Measurements from ENCODE around the gene BMI1. TPM values are rescaled to one million over a fixed set of nuclear protein-coding genes. Genes with fewer than 3 reads are reported as not detected.

The BMI1 gene
- 44.7 TPM for total RNA-seq

GRCh38 chr10:22320591-22321155 is at the start of gene BMI1:
Gene BMI1 (plus strand): TSS chr10:22321099. CDS start chr10:22326450, 5,351 bp downstream.
- no peaks in the 10 kb centered on the region for H3K36me3 ChIP-seq
- no peak for TF ChIP-seq POLR2A (IDR thresholded peaks at IDR 0.05)
- intact Hi-C loops (cut with DNase I): no loop called here
- H3K27ac ChIP-seq: peak within 1 kb of the TSS; percentile 96
- peaks cover 66% of the 10 kb centered on the region for H3K4me1 ChIP-seq
- H3K27me3 ChIP-seq: no peaks in the 10 kb centered on the region
- H3K9me3 ChIP-seq: no peaks in the 10 kb centered on the region
- no peak for DNase-seq (ENCODE audit: extremely low spot score in 2 of 2)
- peak within 1 kb of the TSS; percentile 73 to 79 for H3K4me3 ChIP-seq

DNA sequence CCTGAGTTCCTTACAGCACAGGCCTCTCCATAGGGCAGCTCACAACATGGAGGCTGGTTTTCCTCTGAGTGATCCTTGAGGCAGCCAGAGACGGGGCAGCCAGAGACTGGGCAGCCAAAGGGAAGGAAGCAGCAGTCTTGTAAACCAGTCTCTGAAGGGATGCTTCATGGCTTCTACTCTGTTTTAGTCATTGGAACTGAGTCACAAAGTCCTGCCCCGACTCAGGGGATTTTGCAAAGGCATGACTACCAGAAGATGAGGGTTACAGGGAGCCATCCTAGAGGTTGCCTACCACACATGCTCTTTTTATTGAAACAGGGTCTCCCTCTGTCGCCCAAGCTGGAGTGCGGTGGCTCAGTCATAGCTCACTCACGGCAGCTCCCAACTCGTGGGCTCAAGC is 49.1 kb upstream of the BMI1 start:
- Histone ChIP-seq H3K4me3 (no peak overlapping the region), H3K4me1 (no peaks in the 10 kb centered on the region), H3K27ac (no peak overlapping the region), H3K27me3 (no peaks in the 10 kb centered on the region), H3K36me3 (no peaks in the 10 kb centered on the region), H3K9me3 (no peaks in the 10 kb centered on the region)
- no peak for DNase-seq (ENCODE audit: extremely low spot score in 2 of 2)
- intact Hi-C loops (cut with DNase I): no loop called here
- no peak for TF ChIP-seq POLR2A (IDR thresholded peaks at IDR 0.05)
- no peak for TF ChIP-seq POLR2AphosphoS5 (IDR thresholded peaks at IDR 0.05; ENCODE audit: insufficient read depth in 1 of 2, low read depth in 1 of 2)
- TF ChIP-seq CTCF (IDR thresholded peaks at IDR 0.05): no peak

DNA sequence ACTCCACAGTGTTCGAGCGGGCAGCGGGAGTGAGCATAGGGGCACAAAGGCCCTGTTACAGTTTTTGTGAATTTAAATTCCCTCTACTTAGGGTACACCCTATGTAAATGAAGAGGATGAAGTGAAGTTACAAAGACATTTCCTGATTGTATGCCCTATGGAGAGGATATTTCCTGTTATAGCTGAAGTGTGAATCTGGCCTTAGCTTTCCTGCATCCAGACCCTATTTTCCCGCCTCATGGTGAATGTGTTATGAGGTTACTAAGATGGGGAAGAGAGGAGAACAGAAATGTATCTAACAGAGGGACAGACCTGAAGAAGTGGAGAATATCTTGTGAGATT is 42.5 kb upstream of the BMI1 start:
- H3K36me3 ChIP-seq: no peaks in the 10 kb centered on the region
- H3K27me3 ChIP-seq: no peaks in the 10 kb centered on the region
- H3K9me3 ChIP-seq: no peaks in the 10 kb centered on the region
- DNase-seq (ENCODE audit: extremely low spot score in 2 of 2): no peak
- no peaks in the 10 kb centered on the region for H3K4me1 ChIP-seq
- intact Hi-C loops (cut with DNase I): no loop called here
- H3K27ac ChIP-seq: no peak overlapping the region
- TF ChIP-seq POLR2A (IDR thresholded peaks at IDR 0.05) (no peak), CTCF (IDR thresholded peaks at IDR 0.05) (no peak)
- H3K4me3 ChIP-seq: no peak overlapping the region

GRCh38 chr10:22280078-22280477 is 40.8 kb upstream of the BMI1 start:
- no peaks in the 10 kb centered on the region for H3K9me3 ChIP-seq
- no peaks in the 10 kb centered on the region for H3K4me1 ChIP-seq
- no peak overlapping the region for H3K4me3 ChIP-seq
- H3K27ac ChIP-seq: no peak overlapping the region
- TF ChIP-seq CTCF (IDR thresholded peaks at IDR 0.05) (no peak), POLR2A (IDR thresholded peaks at IDR 0.05) (no peak), POLR2AphosphoS5 (IDR thresholded peaks at IDR 0.05; ENCODE audit: insufficient read depth in 1 of 2, low read depth in 1 of 2) (no peak)
- H3K36me3 ChIP-seq: no peaks in the 10 kb centered on the region
- intact Hi-C loops (cut with DNase I): no loop called here
- H3K27me3 ChIP-seq: no peaks in the 10 kb centered on the region
- no peak for DNase-seq (ENCODE audit: extremely low spot score in 2 of 2)

DNA sequence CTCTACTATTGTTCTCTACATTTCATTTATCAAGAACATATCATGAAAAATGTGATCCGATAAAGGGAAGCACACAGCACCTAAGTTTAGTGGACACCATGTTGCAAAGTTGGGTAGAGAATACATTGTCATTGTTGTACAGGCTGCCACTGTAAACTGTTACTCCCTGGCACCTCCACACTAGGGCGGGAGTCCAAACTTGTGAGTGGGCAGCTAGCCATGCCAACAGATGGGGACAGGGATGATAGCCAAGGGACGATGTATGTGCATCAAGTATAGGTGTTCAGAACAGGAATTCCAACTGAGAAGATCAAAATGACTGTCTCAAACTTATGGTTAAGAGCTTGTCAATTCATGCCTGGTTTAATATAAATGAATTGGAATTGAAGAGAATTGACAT is 35.8 kb upstream of the BMI1 start:
- no peak for TF ChIP-seq POLR2A (IDR thresholded peaks at IDR 0.05)
- no peak for TF ChIP-seq POLR2AphosphoS5 (IDR thresholded peaks at IDR 0.05; ENCODE audit: insufficient read depth in 1 of 2, low read depth in 1 of 2)
- TF ChIP-seq CTCF (IDR thresholded peaks at IDR 0.05): no peak

More for the DNA sequence above, 35.8 kb upstream of the BMI1 start:
- Histone ChIP-seq H3K27ac (no peak overlapping the region), H3K36me3 (no peaks in the 10 kb centered on the region), H3K27me3 (no peaks in the 10 kb centered on the region), H3K4me1 (no peaks in the 10 kb centered on the region), H3K9me3 (no peaks in the 10 kb centered on the region), H3K4me3 (no peak overlapping the region)
- intact Hi-C loops (cut with DNase I): no loop called here
- no peak for DNase-seq (ENCODE audit: extremely low spot score in 2 of 2)
